Measurements from ENCODE around the gene VPS9D1. TPM values are rescaled to one million over a fixed set of nuclear protein-coding genes. Genes with fewer than 3 reads are reported as not detected.

Gene VPS9D1
- total and polyA plus RNA-seq, 4 donors = 6.1 to 26.1 (median 18.2) TPM

- ATAC-seq (ENCODE audit: insufficient read depth, low FRiP score) (no peak), DNase-seq (peak in 1 of 3 donors; percentile 9)
- Histone ChIP-seq H3K27ac (ENCODE audit: low read depth in 1 of 2, low read length in 1 of 2) (no peak overlapping the region), H3K4me3 (no peak overlapping the region), H3K36me3 (ENCODE audit: control insufficient read depth in 4 of 4, insufficient read depth in 4 of 4, low read length in 4 of 4) (no peaks in the 10 kb centered on the region), H3K9me3 (ENCODE audit: control insufficient read depth in 4 of 4, insufficient read depth in 3 of 4, low read length in 3 of 4) (no peaks in the 10 kb centered on the region), H3K4me1 (ENCODE audit: control insufficient read depth in 5 of 5, insufficient read depth in 5 of 5, low read length in 5 of 5) (peaks cover 0 to 7% (median 0%) of the 10 kb centered on the region in 5 donors), H3K27me3 (ENCODE audit: control insufficient read depth in 3 of 3, insufficient read depth in 3 of 3, low read length in 2 of 3) (no peaks in the 10 kb centered on the region), H3K9ac (ENCODE audit: insufficient read depth in 1 of 2, low read length in 2 of 2) (no peak overlapping the region)
- WGBS, 2 donors = 90% methylated on average over 10 of the region's 10 CpGs
- TF ChIP-seq, protein P1, sequence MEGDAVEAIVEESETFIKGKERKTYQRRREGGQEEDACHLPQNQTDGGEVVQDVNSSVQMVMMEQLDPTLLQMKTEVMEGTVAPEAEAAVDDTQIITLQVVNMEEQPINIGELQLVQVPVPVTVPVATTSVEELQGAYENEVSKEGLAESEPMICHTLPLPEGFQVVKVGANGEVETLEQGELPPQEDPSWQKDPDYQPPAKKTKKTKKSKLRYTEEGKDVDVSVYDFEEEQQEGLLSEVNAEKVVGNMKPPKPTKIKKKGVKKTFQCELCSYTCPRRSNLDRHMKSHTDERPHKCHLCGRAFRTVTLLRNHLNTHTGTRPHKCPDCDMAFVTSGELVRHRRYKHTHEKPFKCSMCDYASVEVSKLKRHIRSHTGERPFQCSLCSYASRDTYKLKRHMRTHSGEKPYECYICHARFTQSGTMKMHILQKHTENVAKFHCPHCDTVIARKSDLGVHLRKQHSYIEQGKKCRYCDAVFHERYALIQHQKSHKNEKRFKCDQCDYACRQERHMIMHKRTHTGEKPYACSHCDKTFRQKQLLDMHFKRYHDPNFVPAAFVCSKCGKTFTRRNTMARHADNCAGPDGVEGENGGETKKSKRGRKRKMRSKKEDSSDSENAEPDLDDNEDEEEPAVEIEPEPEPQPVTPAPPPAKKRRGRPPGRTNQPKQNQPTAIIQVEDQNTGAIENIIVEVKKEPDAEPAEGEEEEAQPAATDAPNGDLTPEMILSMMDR (IDR thresholded peaks at IDR 0.05; ENCODE audit: control extremely low read depth, extremely low read depth) = no peak
These were observed 49.9 kb downstream of the VPS9D1 start for GRCh38 chr16:89670496-89671431.

- H3K27ac ChIP-seq (ENCODE audit: low read depth in 1 of 2, low read length in 1 of 2) = no peak overlapping the region
- no peaks in the 10 kb centered on the region for H3K36me3 ChIP-seq (ENCODE audit: control insufficient read depth in 4 of 4, insufficient read depth in 4 of 4, low read length in 4 of 4)
- ATAC-seq (ENCODE audit: insufficient read depth, low FRiP score) (no peak), DNase-seq (no peak)
- H3K27me3 ChIP-seq (ENCODE audit: control insufficient read depth in 3 of 3, insufficient read depth in 3 of 3, low read length in 2 of 3) = no peaks in the 10 kb centered on the region
- H3K4me3 ChIP-seq = no peak overlapping the region
- H3K9me3 ChIP-seq (ENCODE audit: control insufficient read depth in 4 of 4, insufficient read depth in 3 of 4, low read length in 3 of 4) = no peaks in the 10 kb centered on the region
- 78 to 98% methylated on average over 11 to 13 of the region's 13 CpGs for WGBS, 2 donors
- peaks cover 0 to 7% (median 0%) of the 10 kb centered on the region in 5 donors for H3K4me1 ChIP-seq (ENCODE audit: control insufficient read depth in 5 of 5, insufficient read depth in 5 of 5, low read length in 5 of 5)
- TF ChIP-seq, protein P1 (IDR thresholded peaks at IDR 0.05; ENCODE audit: control extremely low read depth, extremely low read depth) = no peak
- H3K9ac ChIP-seq (ENCODE audit: insufficient read depth in 1 of 2, low read length in 2 of 2) = no peak overlapping the region
These were observed 50.9 kb downstream of the VPS9D1 start for GRCh38 chr16:89669755-89670154.

- Histone ChIP-seq H3K27me3 (ENCODE audit: control insufficient read depth in 3 of 3, insufficient read depth in 3 of 3, low read length in 2 of 3) (no peaks in the 10 kb centered on the region), H3K4me3 (no peak overlapping the region), H3K4me1 (ENCODE audit: control insufficient read depth in 5 of 5, insufficient read depth in 5 of 5, low read length in 5 of 5) (peaks cover 0 to 4% (median 0%) of the 10 kb centered on the region in 5 donors), H3K36me3 (ENCODE audit: control insufficient read depth in 4 of 4, insufficient read depth in 4 of 4, low read length in 4 of 4) (no peaks in the 10 kb centered on the region), H3K9me3 (ENCODE audit: control insufficient read depth in 4 of 4, insufficient read depth in 3 of 4, low read length in 3 of 4) (no peaks in the 10 kb centered on the region), H3K27ac (ENCODE audit: low read depth in 1 of 2, low read length in 1 of 2) (peak overlapping the region in 1 of 2 donors; percentile 34), H3K9ac (ENCODE audit: insufficient read depth in 1 of 2, low read length in 2 of 2) (no peak overlapping the region)
- ATAC-seq (ENCODE audit: insufficient read depth, low FRiP score) (peak; percentile 10), DNase-seq (no peak)
- WGBS, 2 donors = 33 to 34% methylated on average over 5 of the region's 5 CpGs
- TF ChIP-seq, protein P1 (IDR thresholded peaks at IDR 0.05; ENCODE audit: control extremely low read depth, extremely low read depth) = no peak
These were observed 51.9 kb downstream of the VPS9D1 start for GRCh38 chr16:89668790-89669158.
